Pancreas (tissue), 10 donors: ENCODE results near the gene SERPINA1. TPM values are rescaled to one million over a fixed set of nuclear protein-coding genes. Genes with fewer than 3 reads are reported as not detected.

ENCODE experiments used
- ATAC-seq, 4 donors: fragments of 200-7000 bp; cut with Tn5 transposase; one replicate each; pipeline versions ENCODE4 v1.8.0 to v1.9.1; 2020; ENCODE audit warnings: mild to moderate bottlenecking in 4 of 4, moderate library complexity in 4 of 4
- DNase-seq, 6 donors: peaks; one replicate each; pipeline ENCODE4 v3.0.0-alpha.2; 2020
- FAIRE-seq: peaks from 2 replicates; lab custom pipeline; 2012; peaks lifted over from hg19 to GRCh38; lab: Jason Lieb, UNC
- H3K27ac ChIP-seq, 4 donors: fragments of 200-600 bp; sonication (generic); 1 replicate in 3 of 4; 2 replicates in 1 of 4; pipeline versions ENCODE4 v1.5.0 to v1.8.0; 2020
- H3K27me3 ChIP-seq, 4 donors: fragments of 200-600 bp; one replicate each; pipeline ENCODE4 v1.8.0; 2021
- H3K36me3 ChIP-seq, 3 donors: fragments of 200-600 bp; sonication (generic) in 1 of 3; one replicate each; pipeline versions ENCODE4 v1.5.0 to v1.8.0; 2020 to 2021
- H3K4me1 ChIP-seq, 3 donors: fragments of 200-600 bp; one replicate each; pipeline ENCODE4 v1.8.0; 2021
- H3K4me3 ChIP-seq, 4 donors: fragments of 200-600 bp; sonication (generic) in 2 of 4; one replicate each; pipeline versions ENCODE4 v1.5.0 to v1.8.0; 2020 to 2021
- H3K9me3 ChIP-seq, 4 donors: fragments of 200-600 bp; one replicate each; pipeline ENCODE4 v1.8.0; 2021
- CTCF ChIP-seq, 4 donors: fragments of 200-600 bp; sonication (generic) in 3 of 4; IDR thresholded peaks; one replicate each; pipeline versions ENCODE4 v1.5.0 to v1.8.0; 2021; ENCODE audit warnings: antibody characterized with exemption in 4 of 4
- WGBS, 2 donors: extraction: QIAGEN DNeasy Blood & Tissue Kit; methylation state at CpG; one replicate each; pipeline ENCODE4 v1.1.7; 2013; 5-methylcytosine and 5-hydroxymethylcytosine counted together
- intact Hi-C, 3 donors: fragments of 100-400 bp; cut with DNase I; formaldehyde crosslinking; loops; one replicate each; pipeline versions ENCODE4 v1.11.1 to v1.14.2; 2022
- polyA plus RNA-seq, 2 donors: library from polyadenylated mRNA; stranded (reverse); fragments of 200-250 nt; gene quantifications; one replicate each; pipeline ENCODE4 v1.2.3, GENCODE V29; 2013
- total RNA-seq, 6 donors: library from RNA; stranded (reverse); fragmentation: NEBNext Ultra II Directional in 4 of 6; extraction: Animal tissue kit (Norgen Biotek cat#: 25700) in 4 of 6; gene quantifications; one replicate each; pipeline versions ENCODE4 v1.2.1 to v1.2.4, GENCODE V29; 2021 to 2023
- donor health status: healthy with polysubstance abuse.
- donor health status: DM: no; HTN: no; CAD: no; lungs with moderate emphysema.
- donor health status: DM: no; HTN: no; CAD: no.
- donor health status: control.
- donor health status: control.
- donor health status: Bipolar disorder and iron deficiency.
- donor health status: DM: yes; HTN: yes; CAD: no.
- donor health status: DM: no; HTN: no; CAD: no.
- donor health status: DM: no; HTN: no; CAD: no.
- donor health status: DM: yes; HTN: yes; CAD: no.

Gene SERPINA1
- total and polyA plus RNA-seq, 8 donors, result 45.0 to 328 (median 170) TPM

GRCh38 chr14:94376976-94377865 lies 11.2 kb downstream of the SERPINA1 start:
- Histone ChIP-seq H3K9me3 (no peaks in the 10 kb centered on the region), H3K4me1 (no peaks in the 10 kb centered on the region), H3K27ac (no peak overlapping the region), H3K4me3 (no peak overlapping the region), H3K27me3 (no peaks in the 10 kb centered on the region), H3K36me3 (no peaks in the 10 kb centered on the region)
- FAIRE-seq (no peak), DNase-seq (no peak), ATAC-seq (peak in 1 of 4 donors; percentile 13)
- TF ChIP-seq CTCF (IDR thresholded peaks at IDR 0.05), result no peak
- intact Hi-C loops, result no loop called here
- WGBS, 2 donors, result 74 to 77% methylated on average over 10 of the region's 10 CpGs

GRCh38 chr14:94376108-94376975 lies 12.1 kb downstream of the SERPINA1 start:
- FAIRE-seq (no peak), DNase-seq (no peak), ATAC-seq (peak in 1 of 4 donors; percentile 4)
- Histone ChIP-seq H3K27me3 (no peaks in the 10 kb centered on the region), H3K9me3 (no peaks in the 10 kb centered on the region), H3K27ac (no peak overlapping the region), H3K4me3 (no peak overlapping the region), H3K36me3 (no peaks in the 10 kb centered on the region), H3K4me1 (no peaks in the 10 kb centered on the region)
- intact Hi-C loops, result no loop called here
- 77 to 82% methylated on average over 12 of the region's 12 CpGs for WGBS, 2 donors
- TF ChIP-seq CTCF (IDR thresholded peaks at IDR 0.05), result no peak

- no peak for DNase-seq
- WGBS, 2 donors, result 65 to 81% methylated on average over 6 of the region's 6 CpGs
- Histone ChIP-seq H3K4me3 (no peak overlapping the region), H3K27me3 (no peaks in the 10 kb centered on the region), H3K4me1 (no peaks in the 10 kb centered on the region), H3K9me3 (no peaks in the 10 kb centered on the region), H3K36me3 (no peaks in the 10 kb centered on the region), H3K27ac (no peak overlapping the region)
- FAIRE-seq, result no peak
- ATAC-seq, result no peak
- intact Hi-C loops, result no loop called here
- TF ChIP-seq CTCF (IDR thresholded peaks at IDR 0.05), result no peak
Measured at GRCh38 chr14:94375552-94376107, 12.8 kb downstream of the SERPINA1 start.

- no peak overlapping the region for H3K27ac ChIP-seq
- H3K9me3 ChIP-seq, result no peaks in the 10 kb centered on the region
- no peak for FAIRE-seq
- no peaks in the 10 kb centered on the region for H3K36me3 ChIP-seq
- no peak for DNase-seq
- no peak for ATAC-seq
- 72 to 76% methylated on average over 4 of the region's 4 CpGs for WGBS, 2 donors
- TF ChIP-seq CTCF (IDR thresholded peaks at IDR 0.05), result no peak
- H3K4me1 ChIP-seq, result no peaks in the 10 kb centered on the region
- no peaks in the 10 kb centered on the region for H3K27me3 ChIP-seq
- intact Hi-C loops, result no loop called here
- H3K4me3 ChIP-seq, result no peak overlapping the region
Measured at GRCh38 chr14:94374749-94375260, 13.6 kb downstream of the SERPINA1 start.
